Smooth muscle cell (in vitro differentiated cells): ENCODE results near the gene MAST4. TPM values are rescaled to one million over a fixed set of nuclear protein-coding genes. Genes with fewer than 3 reads are reported as not detected.
"Not testable (repeated sequence)": the region's sequence is repeated elsewhere in the genome, so short reads cannot be mapped to it uniquely, and the experiment has no call there.

Experiments used
- DNase-seq: peaks from one replicate; lab custom pipeline; 2025; ENCODE audit not compliant: unreplicated experiment; lab: John Stamatoyannopoulos, UW
- H2AFZ ChIP-seq: fragments of 200-600 bp; sonication (generic); 2 replicates; pipeline ENCODE4 v1.6.0; 2016; ENCODE audit warnings: antibody characterized with exemption, low read depth, mild to moderate bottlenecking
- H3F3A ChIP-seq: fragments of 200-600 bp; sonication (generic); 2 replicates; pipeline ENCODE4 v1.6.0; 2017; ENCODE audit warnings: antibody characterized with exemption, low read depth
- H3K27ac ChIP-seq: fragments of 200-600 bp; sonication (generic); 2 replicates; pipeline ENCODE4 v1.5.1; 2016; ENCODE audit warnings: low read depth, mild to moderate bottlenecking
- H3K27me3 ChIP-seq: fragments of 200-600 bp; sonication (generic); 2 replicates; pipeline ENCODE4 v1.6.1; 2016; ENCODE audit warnings: low read depth, mild to moderate bottlenecking
- H3K36me3 ChIP-seq: fragments of 200-600 bp; sonication (generic); 2 replicates; pipeline ENCODE4 v1.5.1; 2016; ENCODE audit warnings: low read depth
- H3K4me1 ChIP-seq: fragments of 200-600 bp; sonication (generic); 2 replicates; pipeline ENCODE4 v1.5.1; 2016; ENCODE audit warnings: low read depth
- H3K4me2 ChIP-seq: fragments of 200-600 bp; sonication (generic); 2 replicates; pipeline ENCODE4 v1.6.0; 2016; ENCODE audit warnings: mild to moderate bottlenecking
- H3K4me3 ChIP-seq: fragments of 200-600 bp; sonication (generic); 2 replicates; pipeline ENCODE4 v1.5.1; 2016; ENCODE audit warnings: mild to moderate bottlenecking
- H3K79me2 ChIP-seq: fragments of 200-600 bp; sonication (generic); 2 replicates; pipeline ENCODE4 v1.6.0; 2016; ENCODE audit warnings: low read depth, mild to moderate bottlenecking
- H3K9ac ChIP-seq: fragments of 200-600 bp; sonication (generic); 2 replicates; pipeline ENCODE4 v1.6.0; 2016; ENCODE audit warnings: low read depth
- H3K9me3 ChIP-seq: fragments of 200-600 bp; sonication (generic); replicated peaks from 2 replicates; pipeline ENCODE4 v1.5.1; 2016; ENCODE audit warnings: low read depth
- H4K20me1 ChIP-seq: fragments of 200-600 bp; sonication (generic); 2 replicates; pipeline ENCODE4 v1.6.0; 2016; ENCODE audit warnings: low read depth
- WGBS: methylation state at CpG from one replicate; pipeline ENCODE4 v1.1.7; 2016; ENCODE audit warnings: low lambda C conversion rate; 5-methylcytosine and 5-hydroxymethylcytosine counted together
- polyA plus RNA-seq: library from polyadenylated mRNA; unstranded; fragments of >200 nt; fragmentation: Nextera tagmentation; extraction: Ambion mirVana; gene quantifications from 2 replicates; pipeline ENCODE4 v1.2.1, GENCODE V29; 2016
- total RNA-seq: library from RNA; depleted of rRNA; stranded (reverse); fragments of >200 nt; gene quantifications from 2 replicates; pipeline ENCODE4 v1.2.3, GENCODE V29; 2014
- TF ChIP-seq, protein P1 (sequence below): fragments of 200-600 bp; sonication (generic); IDR thresholded peaks from 2 replicates; pipeline ENCODE4 v1.5.1; 2017; ENCODE audit warnings: borderline replicate concordance, mild to moderate bottlenecking, antibody characterized with exemption; ENCODE audit not compliant: insufficient read depth, poor library complexity, severe bottlenecking

The MAST4 gene
- total and polyA plus RNA-seq, 2 experiments from 2014 or later, result 6.3 to 24.0 TPM

DNA sequence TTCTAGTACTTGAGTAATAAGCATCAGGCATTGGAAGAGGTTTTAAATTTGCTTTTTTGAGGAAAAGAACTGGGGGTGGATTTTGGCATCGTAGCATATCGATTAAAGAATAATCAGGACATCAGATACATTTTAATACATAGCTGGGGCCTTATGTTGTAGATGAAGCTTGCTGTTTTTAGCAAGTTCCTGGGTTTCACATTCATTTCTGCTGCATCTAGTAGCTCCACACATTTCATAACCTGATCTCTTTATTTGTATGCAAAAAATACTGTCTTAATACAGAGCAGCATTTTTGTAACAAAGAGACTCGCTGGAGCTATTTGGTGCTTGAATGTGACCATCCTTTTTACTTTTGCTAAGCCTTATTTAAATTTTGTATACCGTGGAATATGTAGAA, 571.9 kb downstream of the MAST4 start:
- WGBS, result 96% methylated on average over 4 of the region's 4 CpGs
- H3K4me1 ChIP-seq, result peaks cover 4% of the 10 kb centered on the region

DNA sequence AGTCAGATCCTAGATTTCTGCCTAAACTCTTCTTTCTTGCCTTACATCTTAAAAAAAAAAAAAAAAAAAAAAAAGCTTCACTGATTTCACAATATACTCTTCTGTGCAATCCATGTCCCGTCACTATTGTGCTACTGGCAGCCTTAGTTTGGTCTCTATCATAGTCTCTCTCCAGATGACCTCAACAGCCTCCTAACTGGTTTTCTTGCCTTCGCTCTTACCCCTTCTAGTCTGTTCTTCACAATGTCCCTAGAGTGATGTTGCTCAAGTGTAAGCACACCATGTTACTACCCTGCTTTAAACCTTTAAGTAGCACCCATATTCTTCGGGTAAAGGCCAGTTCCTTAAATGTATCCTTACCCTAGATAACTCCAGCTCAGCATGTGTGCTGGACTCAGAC, 574.6 kb downstream of the MAST4 start:
- no peak overlapping the region for H3K9ac ChIP-seq
- no peak overlapping the region for H3K4me2 ChIP-seq
- no peak for DNase-seq
- TF ChIP-seq, protein P1, sequence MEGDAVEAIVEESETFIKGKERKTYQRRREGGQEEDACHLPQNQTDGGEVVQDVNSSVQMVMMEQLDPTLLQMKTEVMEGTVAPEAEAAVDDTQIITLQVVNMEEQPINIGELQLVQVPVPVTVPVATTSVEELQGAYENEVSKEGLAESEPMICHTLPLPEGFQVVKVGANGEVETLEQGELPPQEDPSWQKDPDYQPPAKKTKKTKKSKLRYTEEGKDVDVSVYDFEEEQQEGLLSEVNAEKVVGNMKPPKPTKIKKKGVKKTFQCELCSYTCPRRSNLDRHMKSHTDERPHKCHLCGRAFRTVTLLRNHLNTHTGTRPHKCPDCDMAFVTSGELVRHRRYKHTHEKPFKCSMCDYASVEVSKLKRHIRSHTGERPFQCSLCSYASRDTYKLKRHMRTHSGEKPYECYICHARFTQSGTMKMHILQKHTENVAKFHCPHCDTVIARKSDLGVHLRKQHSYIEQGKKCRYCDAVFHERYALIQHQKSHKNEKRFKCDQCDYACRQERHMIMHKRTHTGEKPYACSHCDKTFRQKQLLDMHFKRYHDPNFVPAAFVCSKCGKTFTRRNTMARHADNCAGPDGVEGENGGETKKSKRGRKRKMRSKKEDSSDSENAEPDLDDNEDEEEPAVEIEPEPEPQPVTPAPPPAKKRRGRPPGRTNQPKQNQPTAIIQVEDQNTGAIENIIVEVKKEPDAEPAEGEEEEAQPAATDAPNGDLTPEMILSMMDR, result no peak
- H3K79me2 ChIP-seq, result no peaks in the 10 kb centered on the region
- H3K9me3 ChIP-seq, result no peaks in the 10 kb centered on the region
- H3K36me3 ChIP-seq, result no peaks in the 10 kb centered on the region
- no peak overlapping the region for H3K4me3 ChIP-seq
- no peaks in the 10 kb centered on the region for H3F3A ChIP-seq
- WGBS, result 90% methylated on average over 3 of the region's 3 CpGs
- peaks cover 4% of the 10 kb centered on the region for H3K4me1 ChIP-seq
- H3K27ac ChIP-seq, result no peak overlapping the region
- no peaks in the 10 kb centered on the region for H3K27me3 ChIP-seq
- H2AFZ ChIP-seq, result no peak overlapping the region
- H4K20me1 ChIP-seq, result no peaks in the 10 kb centered on the region

More for the DNA sequence above, 571.9 kb downstream of the MAST4 start:
- H3K9ac ChIP-seq, result no peak overlapping the region
- H3K4me2 ChIP-seq, result no peak overlapping the region
- no peak overlapping the region for H3K27ac ChIP-seq
- TF ChIP-seq, protein P1, result no peak
- H3K4me3 ChIP-seq, result no peak overlapping the region
- H3K27me3 ChIP-seq, result no peaks in the 10 kb centered on the region
- no peak overlapping the region for H2AFZ ChIP-seq
- H4K20me1 ChIP-seq, result no peaks in the 10 kb centered on the region
- no peaks in the 10 kb centered on the region for H3K79me2 ChIP-seq
- H3K9me3 ChIP-seq, result no peaks in the 10 kb centered on the region
- H3F3A ChIP-seq, result no peaks in the 10 kb centered on the region
- no peaks in the 10 kb centered on the region for H3K36me3 ChIP-seq
- DNase-seq, result no peak

DNA sequence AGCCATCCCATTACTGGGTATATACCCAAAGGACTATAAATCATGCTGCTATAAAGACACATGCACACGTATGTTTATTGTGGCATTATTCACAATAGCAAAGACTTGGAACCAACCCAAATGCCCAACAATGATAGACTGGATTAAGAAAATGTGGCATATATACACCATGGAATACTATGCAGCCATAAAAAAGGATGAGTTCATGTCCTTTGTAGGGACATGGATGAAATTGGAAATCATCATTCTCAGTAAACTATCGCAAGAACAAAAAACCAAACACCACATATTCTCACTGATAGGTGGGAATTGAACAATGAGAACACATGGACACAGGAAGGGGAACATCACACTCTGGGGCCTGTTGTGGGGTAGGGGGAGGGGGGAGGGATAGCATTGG, 577.2 kb downstream of the MAST4 start:
- H3K9ac ChIP-seq, H3K79me2 ChIP-seq, H3K27ac ChIP-seq, DNase-seq, H3K4me2 ChIP-seq, H2AFZ ChIP-seq, H3K4me3 ChIP-seq, H3K27me3 ChIP-seq, H3K36me3 ChIP-seq, H3K4me1 ChIP-seq, H4K20me1 ChIP-seq, H3F3A ChIP-seq, H3K9me3 ChIP-seq: not testable (repeated sequence)
- 100% methylated on average over 2 of the region's 2 CpGs for WGBS

DNA sequence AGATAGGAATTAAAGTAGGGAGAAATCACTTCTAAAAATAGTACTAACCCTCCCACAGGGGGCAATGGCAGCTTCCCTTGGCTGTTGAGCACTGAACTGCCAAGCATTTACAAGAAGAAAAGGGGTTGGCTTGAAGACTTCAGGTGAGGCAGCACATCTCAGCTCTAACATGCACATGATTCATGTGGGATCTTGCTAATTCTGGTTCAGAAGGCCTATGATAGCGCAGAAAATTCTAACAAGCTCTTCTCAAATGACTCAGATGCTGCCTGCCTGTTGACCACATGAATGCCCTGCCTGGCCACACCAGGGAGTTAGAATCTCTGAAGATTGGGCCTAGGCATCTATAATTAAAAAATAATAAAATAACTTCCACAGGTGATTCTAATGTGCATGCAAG, 577.8 kb downstream of the MAST4 start:
- Histone ChIP-seq H3K27ac (no peak overlapping the region), H3K9ac (no peak overlapping the region), H3K79me2 (no peaks in the 10 kb centered on the region), H3K9me3 (no peaks in the 10 kb centered on the region), H3K4me2 (no peak overlapping the region), H4K20me1 (no peaks in the 10 kb centered on the region), H3K4me3 (no peak overlapping the region), H3K27me3 (no peaks in the 10 kb centered on the region), H3F3A (no peaks in the 10 kb centered on the region), H2AFZ (no peak overlapping the region), H3K4me1 (no peaks in the 10 kb centered on the region), H3K36me3 (no peaks in the 10 kb centered on the region)
- DNase-seq, result no peak
- 63% methylated on average over 1 of the region's 1 CpG for WGBS
- TF ChIP-seq, protein P1, result no peak
